Uterus (tissue), 4 donors: ENCODE data around the gene DNAJC15. TPM values are rescaled to one million over a fixed set of nuclear protein-coding genes. Genes with fewer than 3 reads are reported as not detected.

Experiments used
- DNase-seq, 2 donors: peaks; one replicate each; pipeline ENCODE4 v3.0.0-alpha.2; 2019 to 2020
- H3K27ac ChIP-seq, 2 donors: fragments of 200-600 bp; sonication (generic); 1 replicate in 1 of 2; 2 replicates in 1 of 2; pipeline ENCODE4 v1.5.1; 2016 to 2018
- H3K27me3 ChIP-seq, 2 donors: fragments of 200-600 bp; sonication (generic); one replicate each; pipeline ENCODE4 v1.5.1; 2018 to 2019; ENCODE audit warnings: control low read depth in 1 of 2
- H3K36me3 ChIP-seq, 2 donors: fragments of 200-600 bp; sonication (generic); one replicate each; pipeline ENCODE4 v1.5.1; 2019; ENCODE audit warnings: control low read depth in 1 of 2
- H3K4me1 ChIP-seq, 2 donors: fragments of 200-600 bp; sonication (generic); one replicate each; pipeline ENCODE4 v1.5.1; 2018 to 2019; ENCODE audit warnings: control low read depth in 1 of 2
- H3K4me3 ChIP-seq, 2 donors: fragments of 200-600 bp; sonication (generic); 1 replicate in 1 of 2; 2 replicates in 1 of 2; pipeline ENCODE4 v1.5.1; 2018 to 2019; ENCODE audit warnings: mild to moderate bottlenecking in 1 of 2
- H3K9me3 ChIP-seq, 2 donors: fragments of 200-600 bp; sonication (generic); one replicate each; pipeline ENCODE4 v1.5.1; 2019; ENCODE audit warnings: control low read depth in 1 of 2
- POLR2A ChIP-seq, 2 donors: fragments of 450-650 bp; IDR thresholded peaks; one replicate each; pipeline ENCODE4 v1.6.1; 2016; ENCODE audit warnings: antibody characterized with exemption in 2 of 2, mild to moderate bottlenecking in 1 of 2, moderate library complexity in 1 of 2
- intact Hi-C: fragments of 100-400 bp; cut with DNase I; formaldehyde crosslinking; loops from one replicate; pipeline ENCODE4 v1.15.1; 2023; ENCODE audit warnings: low total_unique reads
- total RNA-seq, 4 donors: library from RNA; depleted of rRNA in 3 of 4; stranded (reverse); fragments of >200 nt in 3 of 4; gene quantifications; one replicate each; pipeline versions ENCODE4 v1.1.0 to v1.2.4, GENCODE V29; 2014 to 2023
- TF ChIP-seq, protein P1 (sequence below), 4 experiments: fragments of 200-600 bp in 2 of 4; fragments of 450-650 bp in 2 of 4; sonication (generic) in 2 of 4; IDR thresholded peaks; one replicate each; pipeline ENCODE4 v1.5.1; 2016 to 2019; ENCODE audit warnings: antibody characterized with exemption in 4 of 4, mild to moderate bottlenecking in 2 of 4, moderate library complexity in 1 of 4
- donor health status: DM: yes; HTN: yes; CAD: no.

Gene DNAJC15
- total RNA-seq, 4 donors from 2014 or later: 3.6 to 14.5 (median 6.1) TPM

DNA sequence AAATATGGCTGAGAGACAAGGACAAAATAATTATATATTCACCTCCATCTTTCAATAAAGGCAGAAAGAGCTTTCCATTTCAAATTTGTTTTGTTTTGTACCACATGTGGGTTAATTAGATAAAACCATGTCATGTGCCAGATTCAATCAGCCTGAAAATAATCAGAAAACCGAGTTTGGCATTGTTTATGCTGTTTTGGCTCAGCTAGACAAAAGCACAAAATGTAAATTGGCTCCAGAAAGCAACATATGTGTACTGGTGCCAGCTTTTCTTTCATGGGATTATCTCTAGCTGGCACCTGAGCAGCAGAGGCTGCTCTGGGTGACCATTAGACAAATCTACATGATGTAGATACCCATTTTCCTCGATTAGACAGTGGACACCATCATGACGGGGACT lies 9.2 kb upstream of the DNAJC15 start:
- Histone ChIP-seq H3K4me1 (no peaks in the 10 kb centered on the region), H3K9me3 (no peaks in the 10 kb centered on the region), H3K27me3 (no peaks in the 10 kb centered on the region), H3K4me3 (no peak overlapping the region), H3K27ac (no peak overlapping the region), H3K36me3 (no peaks in the 10 kb centered on the region)
- intact Hi-C loops: no loop called here
- no peak for DNase-seq
- TF ChIP-seq, protein P1, sequence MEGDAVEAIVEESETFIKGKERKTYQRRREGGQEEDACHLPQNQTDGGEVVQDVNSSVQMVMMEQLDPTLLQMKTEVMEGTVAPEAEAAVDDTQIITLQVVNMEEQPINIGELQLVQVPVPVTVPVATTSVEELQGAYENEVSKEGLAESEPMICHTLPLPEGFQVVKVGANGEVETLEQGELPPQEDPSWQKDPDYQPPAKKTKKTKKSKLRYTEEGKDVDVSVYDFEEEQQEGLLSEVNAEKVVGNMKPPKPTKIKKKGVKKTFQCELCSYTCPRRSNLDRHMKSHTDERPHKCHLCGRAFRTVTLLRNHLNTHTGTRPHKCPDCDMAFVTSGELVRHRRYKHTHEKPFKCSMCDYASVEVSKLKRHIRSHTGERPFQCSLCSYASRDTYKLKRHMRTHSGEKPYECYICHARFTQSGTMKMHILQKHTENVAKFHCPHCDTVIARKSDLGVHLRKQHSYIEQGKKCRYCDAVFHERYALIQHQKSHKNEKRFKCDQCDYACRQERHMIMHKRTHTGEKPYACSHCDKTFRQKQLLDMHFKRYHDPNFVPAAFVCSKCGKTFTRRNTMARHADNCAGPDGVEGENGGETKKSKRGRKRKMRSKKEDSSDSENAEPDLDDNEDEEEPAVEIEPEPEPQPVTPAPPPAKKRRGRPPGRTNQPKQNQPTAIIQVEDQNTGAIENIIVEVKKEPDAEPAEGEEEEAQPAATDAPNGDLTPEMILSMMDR (IDR thresholded peaks at IDR 0.05): no peak
- no peak for TF ChIP-seq POLR2A (IDR thresholded peaks at IDR 0.05)

DNA sequence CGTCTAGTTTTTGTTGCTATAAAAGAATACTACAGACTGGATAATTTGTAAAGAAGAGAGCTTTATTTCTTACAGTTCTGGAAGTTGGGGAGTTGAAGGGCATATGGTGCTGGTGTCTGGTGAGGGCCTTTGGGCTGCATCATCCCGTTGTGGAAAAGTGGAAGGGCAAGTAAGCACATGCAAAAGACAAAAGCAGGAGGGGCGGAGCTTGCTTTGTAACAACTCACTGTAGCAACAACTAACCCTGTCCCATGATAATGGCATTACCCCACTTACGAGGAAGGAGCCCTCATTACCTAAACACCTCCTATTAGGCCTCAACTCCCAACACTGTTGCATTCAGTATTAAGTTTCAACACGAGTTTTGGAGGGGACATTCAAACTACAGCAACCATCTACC lies 7.2 kb upstream of the DNAJC15 start:
- intact Hi-C loops: no loop called here
- TF ChIP-seq POLR2A (IDR thresholded peaks at IDR 0.05): no peak
- TF ChIP-seq, protein P1 (IDR thresholded peaks at IDR 0.05): no peak

DNA sequence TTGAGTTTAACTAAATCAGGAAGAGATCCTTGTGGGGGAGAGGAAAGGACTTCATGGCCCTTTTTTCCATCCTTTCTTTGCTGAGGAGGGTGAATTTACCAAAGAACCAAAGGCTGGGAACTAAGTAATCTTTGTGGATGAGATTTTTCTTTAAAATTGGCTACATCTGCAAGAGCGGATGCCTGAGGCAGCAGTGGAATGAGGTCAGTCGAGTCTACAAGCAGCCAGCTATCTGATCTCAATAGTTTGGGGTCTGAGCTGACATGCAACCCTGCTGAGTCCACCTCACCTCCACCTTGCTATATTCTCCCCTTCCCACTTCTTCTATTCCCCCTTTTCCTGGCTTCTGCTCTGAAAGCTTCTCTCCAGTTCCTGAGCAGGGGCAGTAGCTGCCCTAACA lies 3.6 kb upstream of the DNAJC15 start:
- Histone ChIP-seq H3K4me1 (no peaks in the 10 kb centered on the region), H3K36me3 (no peaks in the 10 kb centered on the region), H3K9me3 (no peaks in the 10 kb centered on the region), H3K27ac (no peak overlapping the region), H3K27me3 (no peaks in the 10 kb centered on the region), H3K4me3 (no peak overlapping the region)
- no peak for DNase-seq
- TF ChIP-seq, protein P1 (IDR thresholded peaks at IDR 0.05): no peak
- TF ChIP-seq POLR2A (IDR thresholded peaks at IDR 0.05): no peak
- intact Hi-C loops: no loop called here

More for the DNA sequence above, 7.2 kb upstream of the DNAJC15 start:
- H3K27me3 ChIP-seq: no peaks in the 10 kb centered on the region
- no peaks in the 10 kb centered on the region for H3K4me1 ChIP-seq
- H3K27ac ChIP-seq: no peak overlapping the region
- no peak overlapping the region for H3K4me3 ChIP-seq
- H3K9me3 ChIP-seq: no peaks in the 10 kb centered on the region
- DNase-seq: no peak
- H3K36me3 ChIP-seq: no peaks in the 10 kb centered on the region

DNA sequence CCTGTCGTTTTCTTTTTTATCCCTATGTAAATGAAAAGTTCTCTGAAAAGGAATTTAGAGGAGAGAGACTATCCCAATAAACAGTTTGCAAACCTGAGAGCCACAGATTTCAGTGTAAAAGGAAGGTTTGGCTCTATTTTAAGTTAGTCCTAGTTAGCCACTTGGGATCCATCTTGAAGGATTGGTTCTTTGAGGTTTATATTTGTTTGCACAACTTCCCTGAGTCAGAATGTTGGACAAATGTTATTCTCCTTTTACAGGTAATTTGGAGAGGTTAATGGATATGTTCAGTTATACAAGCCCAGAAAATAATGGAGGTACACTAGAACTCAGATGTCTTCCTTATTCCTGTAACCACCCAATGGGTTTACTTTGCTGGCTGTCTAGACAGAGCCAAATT lies 2.6 kb upstream of the DNAJC15 start:
- no peaks in the 10 kb centered on the region for H3K27me3 ChIP-seq
- no peak overlapping the region for H3K4me3 ChIP-seq
- no peak for DNase-seq
- TF ChIP-seq, protein P1 (IDR thresholded peaks at IDR 0.05): no peak
- no peak for TF ChIP-seq POLR2A (IDR thresholded peaks at IDR 0.05)
- H3K9me3 ChIP-seq: no peaks in the 10 kb centered on the region
- no peaks in the 10 kb centered on the region for H3K4me1 ChIP-seq
- intact Hi-C loops: no loop called here
- no peak overlapping the region for H3K27ac ChIP-seq
- H3K36me3 ChIP-seq: no peaks in the 10 kb centered on the region

DNA sequence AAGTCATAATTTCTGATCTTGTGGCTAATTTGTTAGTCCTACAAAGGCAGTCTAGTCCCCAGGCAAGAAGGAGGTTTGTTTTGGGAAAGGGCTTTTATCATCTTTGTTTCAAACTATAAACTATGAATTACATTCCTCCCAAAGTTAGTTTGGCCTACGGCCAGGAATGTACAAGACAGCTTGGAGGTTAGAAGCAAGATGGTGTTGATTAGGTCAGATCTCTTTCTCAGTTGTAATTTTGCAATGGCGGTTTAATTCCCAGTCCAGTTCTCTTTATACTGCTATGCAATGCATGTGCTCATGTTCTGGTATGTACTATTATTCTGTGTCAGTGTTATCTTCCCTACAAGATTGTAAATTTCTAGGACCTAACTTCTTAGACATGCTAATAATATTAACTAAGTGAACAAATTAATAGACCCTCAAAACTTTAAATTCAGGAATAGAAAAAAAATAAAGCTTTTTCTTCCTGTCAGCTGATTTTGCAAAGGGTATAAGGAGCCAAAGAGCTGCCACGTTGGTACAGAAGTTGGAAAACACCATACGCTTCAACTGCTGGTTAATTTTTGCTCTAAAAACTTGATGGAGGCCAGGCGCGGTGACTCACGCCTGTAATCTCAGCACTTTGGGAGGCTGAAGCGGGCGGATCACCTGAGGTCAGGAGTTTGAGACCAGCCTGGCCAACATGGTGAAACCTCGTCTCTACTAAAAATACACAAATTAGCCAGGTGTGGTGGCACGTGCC lies 1.3 kb upstream of the DNAJC15 start:
- Histone ChIP-seq H3K36me3 (no peaks in the 10 kb centered on the region), H3K4me1 (no peaks in the 10 kb centered on the region), H3K4me3 (no peak overlapping the region), H3K9me3 (no peaks in the 10 kb centered on the region), H3K27ac (peak overlapping the region; percentile 59 to 80), H3K27me3 (no peaks in the 10 kb centered on the region)
- intact Hi-C loops: no loop called here
- no peak for TF ChIP-seq POLR2A (IDR thresholded peaks at IDR 0.05)
- TF ChIP-seq, protein P1 (IDR thresholded peaks at IDR 0.05): no peak
- peak; percentile 35 to 50 for DNase-seq
